Measurements from ENCODE around the gene NKD1.

Gene NKD1

GRCh38 chr16:50555952-50556673 lies 7.9 kb downstream of the NKD1 start:
- no peak overlapping the region for H3K4me3 ChIP-seq (ENCODE audit: low read depth, low read length)
- TF ChIP-seq CTCF (IDR thresholded peaks at IDR 0.05; ENCODE audit: low read depth, low read length): no peak
- in situ Hi-C loops (cut with HindIII; ENCODE audit: low sequenced_read_pairs): no loop called here
- DNase-seq (ENCODE audit: low read depth, low spot score): no peak

- TF ChIP-seq CTCF (IDR thresholded peaks at IDR 0.05; ENCODE audit: low read depth, low read length): no peak
- in situ Hi-C loops (cut with HindIII; ENCODE audit: low sequenced_read_pairs): no loop called here
Observed at GRCh38 chr16:50557046-50557445, 8.8 kb downstream of the NKD1 start.

GRCh38 chr16:50558913-50559312 lies 10.7 kb downstream of the NKD1 start:
- H3K4me3 ChIP-seq (ENCODE audit: low read depth, low read length): no peak overlapping the region
- in situ Hi-C loops (cut with HindIII; ENCODE audit: low sequenced_read_pairs): no loop called here
- no peak for DNase-seq (ENCODE audit: low read depth, low spot score)
- TF ChIP-seq CTCF (IDR thresholded peaks at IDR 0.05; ENCODE audit: low read depth, low read length): no peak

More at GRCh38 chr16:50557046-50557445, 8.8 kb downstream of the NKD1 start:
- no peak for DNase-seq (ENCODE audit: low read depth, low spot score)
- H3K4me3 ChIP-seq (ENCODE audit: low read depth, low read length): no peak overlapping the region

- no peak for DNase-seq (ENCODE audit: low read depth, low spot score)
- TF ChIP-seq CTCF (IDR thresholded peaks at IDR 0.05; ENCODE audit: low read depth, low read length): no peak
- in situ Hi-C loops (cut with HindIII; ENCODE audit: low sequenced_read_pairs): no loop called here
- no peak overlapping the region for H3K4me3 ChIP-seq (ENCODE audit: low read depth, low read length)
Observed at GRCh38 chr16:50559342-50559741, 11.1 kb downstream of the NKD1 start.

- DNase-seq (ENCODE audit: low read depth, low spot score): no peak
- in situ Hi-C loops (cut with HindIII; ENCODE audit: low sequenced_read_pairs): no loop called here
- no peak overlapping the region for H3K4me3 ChIP-seq (ENCODE audit: low read depth, low read length)
- no peak for TF ChIP-seq CTCF (IDR thresholded peaks at IDR 0.05; ENCODE audit: low read depth, low read length)
Observed at GRCh38 chr16:50559804-50560514, 11.8 kb downstream of the NKD1 start.

GRCh38 chr16:50560903-50561863 lies 13.0 kb downstream of the NKD1 start:
- in situ Hi-C loops (cut with HindIII; ENCODE audit: low sequenced_read_pairs): no loop called here
- DNase-seq (ENCODE audit: low read depth, low spot score): no peak
- no peak for TF ChIP-seq CTCF (IDR thresholded peaks at IDR 0.05; ENCODE audit: low read depth, low read length)
- H3K4me3 ChIP-seq (ENCODE audit: low read depth, low read length): no peak overlapping the region

All from astrocyte of the spinal cord (primary cell).